ENCODE measurements around the gene ZC3H10. TPM values are rescaled to one million over a fixed set of nuclear protein-coding genes. Genes with fewer than 3 reads are reported as not detected.
A peak's percentile ranks its signal among the peaks of the same experiment; 100 is the strongest.

Gene ZC3H10
- polyA plus RNA-seq, 2 donors = 1.4 to 2.2 TPM

GRCh38 chr12:56161690-56162351, 43.8 kb downstream of the ZC3H10 start:
- Histone ChIP-seq H3K27me3 (ENCODE audit: control insufficient read depth in 1 of 2, insufficient read depth in 2 of 2, low read length in 2 of 2) (no peaks in the 10 kb centered on the region), H3K9me3 (ENCODE audit: control insufficient read depth in 2 of 2, insufficient read depth in 1 of 2, low read depth in 1 of 2, low read length in 1 of 2) (no peaks in the 10 kb centered on the region), H3K27ac (ENCODE audit: low read depth in 2 of 2, low read length in 1 of 2) (peak overlapping the region; percentile 96 to 100), H3K4me1 (ENCODE audit: control insufficient read depth in 2 of 2, insufficient read depth in 2 of 2, low read length in 1 of 2) (peaks cover 5 to 8% of the 10 kb centered on the region in 2 donors), H3K4me3 (ENCODE audit: low read depth in 1 of 2, low read length in 2 of 2) (peak overlapping the region in 1 of 2 donors; percentile 99), H3K36me3 (ENCODE audit: control insufficient read depth in 2 of 2, insufficient read depth in 2 of 2, low read length in 1 of 2) (peaks cover 17 to 39% of the 10 kb centered on the region in 2 donors)
- 71% methylated on average over 10 of the region's 10 CpGs for WGBS, 2 donors

DNA sequence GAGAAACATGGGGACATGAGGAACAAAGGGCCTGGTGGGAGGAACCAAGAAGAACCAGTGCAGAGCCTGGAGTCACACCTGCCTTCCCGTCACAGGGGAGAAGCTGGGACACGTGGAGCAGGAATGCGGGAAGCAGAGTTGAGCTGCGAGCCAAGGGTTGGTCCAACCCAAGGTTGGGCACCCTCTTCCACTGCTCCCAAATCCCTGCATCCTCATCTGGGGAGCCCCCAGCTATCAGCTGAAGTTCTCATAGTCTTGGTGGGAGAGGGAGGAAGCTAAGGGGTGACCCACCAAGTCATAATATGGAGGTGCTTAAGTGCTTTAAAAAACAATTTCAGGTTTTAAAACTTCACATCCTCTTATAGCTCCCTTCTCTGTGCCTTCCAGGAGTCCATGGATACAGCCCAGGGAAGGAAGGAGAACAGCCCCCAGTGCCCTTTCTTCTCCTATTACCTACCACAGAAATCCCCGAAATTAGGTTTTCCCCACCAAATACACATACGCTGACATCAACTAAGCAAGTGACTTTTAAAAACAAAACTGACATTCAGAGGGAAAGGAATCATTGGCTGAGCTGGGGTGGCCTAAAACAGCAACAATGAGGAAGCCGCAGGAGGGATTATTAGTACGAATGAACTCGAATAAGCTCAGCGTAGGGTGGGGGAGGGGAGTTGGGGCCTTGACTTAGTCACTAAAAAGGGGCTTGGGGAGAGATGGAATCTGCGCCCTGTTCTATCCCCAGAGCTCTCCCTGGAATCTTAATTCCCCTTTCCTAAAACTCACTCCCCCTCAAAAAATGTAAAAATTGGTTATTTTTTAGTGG, 44.6 kb downstream of the ZC3H10 start:
- H3K4me3 ChIP-seq (ENCODE audit: low read depth in 1 of 2, low read length in 2 of 2) = no peak overlapping the region
- peak overlapping the region in 1 of 2 donors; percentile 69 for H3K27ac ChIP-seq (ENCODE audit: low read depth in 2 of 2, low read length in 1 of 2)
- no peaks in the 10 kb centered on the region for H3K27me3 ChIP-seq (ENCODE audit: control insufficient read depth in 1 of 2, insufficient read depth in 2 of 2, low read length in 2 of 2)
- H3K36me3 ChIP-seq (ENCODE audit: control insufficient read depth in 2 of 2, insufficient read depth in 2 of 2, low read length in 1 of 2) = peaks cover 21 to 43% of the 10 kb centered on the region in 2 donors
- no peaks in the 10 kb centered on the region for H3K9me3 ChIP-seq (ENCODE audit: control insufficient read depth in 2 of 2, insufficient read depth in 1 of 2, low read depth in 1 of 2, low read length in 1 of 2)
- peaks cover 5 to 8% of the 10 kb centered on the region in 2 donors for H3K4me1 ChIP-seq (ENCODE audit: control insufficient read depth in 2 of 2, insufficient read depth in 2 of 2, low read length in 1 of 2)
- WGBS, 2 donors = 57 to 59% methylated on average over 11 of the region's 11 CpGs

- Histone ChIP-seq H3K36me3 (ENCODE audit: control insufficient read depth in 2 of 2, insufficient read depth in 2 of 2, low read length in 1 of 2) (peaks cover 22 to 48% of the 10 kb centered on the region in 2 donors), H3K27ac (ENCODE audit: low read depth in 2 of 2, low read length in 1 of 2) (peak overlapping the region in 1 of 2 donors; percentile 15), H3K4me3 (ENCODE audit: low read depth in 1 of 2, low read length in 2 of 2) (no peak overlapping the region), H3K4me1 (ENCODE audit: control insufficient read depth in 2 of 2, insufficient read depth in 2 of 2, low read length in 1 of 2) (peaks cover 5 to 8% of the 10 kb centered on the region in 2 donors), H3K9me3 (ENCODE audit: control insufficient read depth in 2 of 2, insufficient read depth in 1 of 2, low read depth in 1 of 2, low read length in 1 of 2) (no peaks in the 10 kb centered on the region), H3K27me3 (ENCODE audit: control insufficient read depth in 1 of 2, insufficient read depth in 2 of 2, low read length in 2 of 2) (no peaks in the 10 kb centered on the region)
- WGBS, 2 donors = 67 to 70% methylated on average over 11 of the region's 11 CpGs
Observed at GRCh38 chr12:56163533-56164344, 45.7 kb downstream of the ZC3H10 start.

DNA sequence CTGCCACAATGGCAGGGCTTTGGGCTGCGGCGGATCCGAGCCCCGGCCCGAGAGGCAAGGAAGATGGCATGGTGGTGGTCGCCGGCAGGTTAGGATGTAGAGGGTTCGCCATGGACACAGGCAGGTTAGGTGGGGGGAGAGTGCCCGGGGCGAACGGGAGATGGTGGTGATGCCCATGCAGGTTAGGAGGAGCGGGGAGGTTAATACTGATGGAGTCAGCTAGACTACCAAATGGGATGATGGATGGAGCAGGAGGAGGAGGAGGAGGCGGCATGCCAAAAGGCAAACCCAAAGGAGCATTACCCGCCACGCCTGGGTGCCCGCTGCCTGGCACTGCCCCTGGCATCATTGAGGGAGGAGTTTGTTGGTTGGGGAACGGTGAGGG, 46.3 kb downstream of the ZC3H10 start:
- peaks cover 5 to 8% of the 10 kb centered on the region in 2 donors for H3K4me1 ChIP-seq (ENCODE audit: control insufficient read depth in 2 of 2, insufficient read depth in 2 of 2, low read length in 1 of 2)
- H3K27me3 ChIP-seq (ENCODE audit: control insufficient read depth in 1 of 2, insufficient read depth in 2 of 2, low read length in 2 of 2) = no peaks in the 10 kb centered on the region
- H3K9me3 ChIP-seq (ENCODE audit: control insufficient read depth in 2 of 2, insufficient read depth in 1 of 2, low read depth in 1 of 2, low read length in 1 of 2) = no peaks in the 10 kb centered on the region
- peak overlapping the region in 1 of 2 donors; percentile 15 for H3K27ac ChIP-seq (ENCODE audit: low read depth in 2 of 2, low read length in 1 of 2)
- H3K36me3 ChIP-seq (ENCODE audit: control insufficient read depth in 2 of 2, insufficient read depth in 2 of 2, low read length in 1 of 2) = peaks cover 22 to 49% of the 10 kb centered on the region in 2 donors
- 75 to 85% methylated on average over 17 of the region's 17 CpGs for WGBS, 2 donors
- H3K4me3 ChIP-seq (ENCODE audit: low read depth in 1 of 2, low read length in 2 of 2) = no peak overlapping the region

GRCh38 chr12:56165369-56165768, 47.3 kb downstream of the ZC3H10 start:
- Histone ChIP-seq H3K36me3 (ENCODE audit: control insufficient read depth in 2 of 2, insufficient read depth in 2 of 2, low read length in 1 of 2) (peaks cover 18 to 52% of the 10 kb centered on the region in 2 donors), H3K9me3 (ENCODE audit: control insufficient read depth in 2 of 2, insufficient read depth in 1 of 2, low read depth in 1 of 2, low read length in 1 of 2) (no peaks in the 10 kb centered on the region), H3K27me3 (ENCODE audit: control insufficient read depth in 1 of 2, insufficient read depth in 2 of 2, low read length in 2 of 2) (no peaks in the 10 kb centered on the region), H3K27ac (ENCODE audit: low read depth in 2 of 2, low read length in 1 of 2) (peak overlapping the region in 1 of 2 donors; percentile 43), H3K4me1 (ENCODE audit: control insufficient read depth in 2 of 2, insufficient read depth in 2 of 2, low read length in 1 of 2) (peaks cover 5% of the 10 kb centered on the region in 2 donors), H3K4me3 (ENCODE audit: low read depth in 1 of 2, low read length in 2 of 2) (no peak overlapping the region)
- 67 to 75% methylated on average over 4 of the region's 4 CpGs for WGBS, 2 donors

- Histone ChIP-seq H3K4me1 (ENCODE audit: control insufficient read depth in 2 of 2, insufficient read depth in 2 of 2, low read length in 1 of 2) (no peaks in the 10 kb centered on the region), H3K27me3 (ENCODE audit: control insufficient read depth in 1 of 2, insufficient read depth in 2 of 2, low read length in 2 of 2) (no peaks in the 10 kb centered on the region), H3K9me3 (ENCODE audit: control insufficient read depth in 2 of 2, insufficient read depth in 1 of 2, low read depth in 1 of 2, low read length in 1 of 2) (no peaks in the 10 kb centered on the region), H3K36me3 (ENCODE audit: control insufficient read depth in 2 of 2, insufficient read depth in 2 of 2, low read length in 1 of 2) (peaks cover 21 to 58% of the 10 kb centered on the region in 2 donors), H3K27ac (ENCODE audit: low read depth in 2 of 2, low read length in 1 of 2) (no peak overlapping the region), H3K4me3 (ENCODE audit: low read depth in 1 of 2, low read length in 2 of 2) (no peak overlapping the region)
- 89% methylated on average over 11 of the region's 11 CpGs for WGBS, 2 donors
Observed at GRCh38 chr12:56169229-56169759, 51.2 kb downstream of the ZC3H10 start.

- H3K27ac ChIP-seq (ENCODE audit: low read depth in 2 of 2, low read length in 1 of 2) = no peak overlapping the region
- no peaks in the 10 kb centered on the region for H3K9me3 ChIP-seq (ENCODE audit: control insufficient read depth in 2 of 2, insufficient read depth in 1 of 2, low read depth in 1 of 2, low read length in 1 of 2)
- H3K4me1 ChIP-seq (ENCODE audit: control insufficient read depth in 2 of 2, insufficient read depth in 2 of 2, low read length in 1 of 2) = no peaks in the 10 kb centered on the region
- peaks cover 14 to 48% of the 10 kb centered on the region in 2 donors for H3K36me3 ChIP-seq (ENCODE audit: control insufficient read depth in 2 of 2, insufficient read depth in 2 of 2, low read length in 1 of 2)
- no peaks in the 10 kb centered on the region for H3K27me3 ChIP-seq (ENCODE audit: control insufficient read depth in 1 of 2, insufficient read depth in 2 of 2, low read length in 2 of 2)
- no peak overlapping the region for H3K4me3 ChIP-seq (ENCODE audit: low read depth in 1 of 2, low read length in 2 of 2)
- WGBS, 2 donors = 86 to 88% methylated on average over 7 of the region's 7 CpGs
Observed at GRCh38 chr12:56172839-56173238, 54.8 kb downstream of the ZC3H10 start.

Data from esophagus (tissue), 2 donors.